Measurements from ENCODE around the gene RBSN.

RBSN gene

DNA sequence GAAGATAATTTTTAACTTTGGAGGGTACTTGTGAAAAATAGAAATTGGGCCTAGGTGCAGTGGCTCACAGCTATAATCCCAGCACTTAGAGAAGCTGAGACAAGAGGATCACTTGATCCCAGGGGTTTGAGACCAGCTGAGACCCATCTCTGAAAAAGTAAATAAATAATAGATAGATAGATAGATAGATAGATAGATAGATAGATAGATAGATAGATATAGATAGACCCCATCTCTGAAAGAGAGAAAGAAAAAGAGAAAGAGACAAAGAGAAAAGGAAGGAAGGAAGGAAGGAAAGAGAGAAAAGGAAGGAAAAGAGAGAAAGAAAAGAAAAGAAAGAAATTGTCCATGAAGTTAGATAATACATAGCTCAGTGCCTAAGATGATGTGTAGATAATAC is 69.3 kb downstream of the RBSN start:
- H3K9me3 ChIP-seq, result no peaks in the 10 kb centered on the region
- peaks cover 87 to 96% (median 93%) of the 10 kb centered on the region in 3 donors for H3K36me3 ChIP-seq
- H3K27ac ChIP-seq, result no peak overlapping the region
- no peaks in the 10 kb centered on the region for H3K4me1 ChIP-seq
- intact Hi-C loops (cut with DNase I; ENCODE audit: low total_unique reads), result no loop called here
- TF ChIP-seq, protein P1, sequence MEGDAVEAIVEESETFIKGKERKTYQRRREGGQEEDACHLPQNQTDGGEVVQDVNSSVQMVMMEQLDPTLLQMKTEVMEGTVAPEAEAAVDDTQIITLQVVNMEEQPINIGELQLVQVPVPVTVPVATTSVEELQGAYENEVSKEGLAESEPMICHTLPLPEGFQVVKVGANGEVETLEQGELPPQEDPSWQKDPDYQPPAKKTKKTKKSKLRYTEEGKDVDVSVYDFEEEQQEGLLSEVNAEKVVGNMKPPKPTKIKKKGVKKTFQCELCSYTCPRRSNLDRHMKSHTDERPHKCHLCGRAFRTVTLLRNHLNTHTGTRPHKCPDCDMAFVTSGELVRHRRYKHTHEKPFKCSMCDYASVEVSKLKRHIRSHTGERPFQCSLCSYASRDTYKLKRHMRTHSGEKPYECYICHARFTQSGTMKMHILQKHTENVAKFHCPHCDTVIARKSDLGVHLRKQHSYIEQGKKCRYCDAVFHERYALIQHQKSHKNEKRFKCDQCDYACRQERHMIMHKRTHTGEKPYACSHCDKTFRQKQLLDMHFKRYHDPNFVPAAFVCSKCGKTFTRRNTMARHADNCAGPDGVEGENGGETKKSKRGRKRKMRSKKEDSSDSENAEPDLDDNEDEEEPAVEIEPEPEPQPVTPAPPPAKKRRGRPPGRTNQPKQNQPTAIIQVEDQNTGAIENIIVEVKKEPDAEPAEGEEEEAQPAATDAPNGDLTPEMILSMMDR (IDR thresholded peaks at IDR 0.05), result no peak
- DNase-seq, result no peak
- H3K27me3 ChIP-seq, result no peaks in the 10 kb centered on the region
- H3K4me3 ChIP-seq, result no peak overlapping the region

DNA sequence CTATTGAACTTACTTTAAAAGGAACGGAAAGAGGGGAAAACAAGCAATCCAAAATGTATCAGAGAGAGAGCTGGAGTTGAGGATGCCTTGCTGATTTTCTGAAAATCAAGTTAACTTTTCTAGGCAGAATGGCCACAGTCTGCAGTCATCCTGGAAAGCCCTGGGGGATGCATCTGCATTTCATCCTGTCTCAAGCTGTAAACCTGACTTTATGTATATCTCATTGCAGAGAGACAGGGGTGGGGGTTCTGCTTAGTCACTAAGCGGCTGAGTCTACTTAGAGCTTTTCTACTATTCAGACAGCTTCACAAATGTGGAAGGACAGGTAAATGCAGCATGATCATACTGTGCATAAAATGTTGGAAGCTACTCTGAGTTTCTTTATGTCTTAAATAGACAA is 75.2 kb downstream of the RBSN start:
- peaks cover 76 to 96% (median 79%) of the 10 kb centered on the region in 3 donors for H3K36me3 ChIP-seq
- intact Hi-C loops (cut with DNase I; ENCODE audit: low total_unique reads), result no loop called here
- H3K9me3 ChIP-seq, result no peaks in the 10 kb centered on the region
- TF ChIP-seq, protein P1 (IDR thresholded peaks at IDR 0.05), result no peak
- no peak overlapping the region for H3K27ac ChIP-seq
- no peak overlapping the region for H3K4me3 ChIP-seq
- DNase-seq, result no peak
- H3K27me3 ChIP-seq, result no peaks in the 10 kb centered on the region
- H3K4me1 ChIP-seq, result no peaks in the 10 kb centered on the region

- H3K36me3 ChIP-seq, result peaks cover 75 to 96% (median 76%) of the 10 kb centered on the region in 3 donors
- intact Hi-C loops (cut with DNase I; ENCODE audit: low total_unique reads), result no loop called here
These were observed 75.7 kb downstream of the RBSN start for GRCh38 chr3:15023249-15023648.

More at GRCh38 chr3:15023249-15023648, 75.7 kb downstream of the RBSN start:
- no peak for DNase-seq
- Histone ChIP-seq H3K27me3 (no peaks in the 10 kb centered on the region), H3K4me3 (no peak overlapping the region), H3K4me1 (no peaks in the 10 kb centered on the region), H3K9me3 (no peaks in the 10 kb centered on the region), H3K27ac (no peak overlapping the region)
- TF ChIP-seq, protein P1 (IDR thresholded peaks at IDR 0.05), result no peak
